IMR-90 (cell line): ENCODE measurements around the gene ABHD16A. TPM values are rescaled to one million over a fixed set of nuclear protein-coding genes. Genes with fewer than 3 reads are reported as not detected.

Experiments used
- ATAC-seq: fragments of 200-7000 bp; cut with Tn5 transposase; 2 replicates; pipeline ENCODE4 v1.9.1; 2020; ENCODE audit warnings: low read depth, mild to moderate bottlenecking, moderate library complexity
- BruUV-seq: library from RNA; stranded (reverse); fragments of 400-500 nt; replicated peaks from 2 replicates; lab custom pipeline; 2021; lab: Mats Ljungman, UMichigan
- CTCF ChIA-PET: fragments of 300-600 bp; formaldehyde crosslinking; extraction: SDS; loops from one replicate; lab custom pipeline; 2021; ENCODE audit warnings: antibody characterized with exemption; lab: Yijun Ruan, JAX
- POLR2A ChIA-PET: fragments of 300-600 bp; sonication (Branson Sonifier 250); formaldehyde crosslinking; loops from one replicate; lab custom pipeline; 2022; ENCODE audit warnings: antibody characterized with exemption; ENCODE audit not compliant: unreplicated experiment; lab: Charles Lee
- DNase-seq: peaks from one replicate; pipeline ENCODE4 v3.0.0; 2013
- H2AFZ ChIP-seq: replicated peaks from 2 replicates; pipeline ENCODE3; 2013; ENCODE audit warnings: low read length, mild to moderate bottlenecking; ENCODE audit not compliant: poor library complexity
- H2AK5ac ChIP-seq: 2 replicates; pipeline ENCODE4 v1.6.1; 2013; ENCODE audit warnings: low read depth, low read length, inconsistent platforms
- H2AK9ac ChIP-seq: replicated peaks from 2 replicates; pipeline ENCODE3; 2013; ENCODE audit warnings: mild to moderate bottlenecking, low read depth, low read length, moderate library complexity; ENCODE audit not compliant: poor library complexity
- H2BK120ac ChIP-seq: 2 replicates; pipeline ENCODE4 v1.6.1; 2013; ENCODE audit warnings: low read depth, low read length, inconsistent platforms
- H2BK15ac ChIP-seq: 3 replicates; pipeline ENCODE4 v1.6.1; 2013; ENCODE audit warnings: low read depth, low read length, inconsistent platforms
- H2BK20ac ChIP-seq: 2 replicates; pipeline ENCODE4 v1.6.1; 2013; ENCODE audit warnings: low read depth, mild to moderate bottlenecking, inconsistent platforms, low read length, moderate library complexity
- H2BK5ac ChIP-seq: 2 replicates; pipeline ENCODE4 v1.6.1; 2013; ENCODE audit warnings: mild to moderate bottlenecking, low read depth, low read length, inconsistent platforms; ENCODE audit not compliant: poor library complexity, severe bottlenecking
- H3K14ac ChIP-seq: replicated peaks from 2 replicates; pipeline ENCODE4 v1.6.1; 2013; ENCODE audit warnings: low read depth, low read length, inconsistent platforms
- H3K18ac ChIP-seq: 2 replicates; pipeline ENCODE4 v1.6.1; 2013; ENCODE audit warnings: low read depth, low read length, control low read depth
- H3K23ac ChIP-seq: 2 replicates; pipeline ENCODE4 v1.6.1; 2013; ENCODE audit warnings: low read depth, low read length, inconsistent platforms
- H3K27ac ChIP-seq: 2 replicates; pipeline ENCODE4 v1.5.1; 2013; ENCODE audit warnings: mild to moderate bottlenecking, control low read depth, low read length; ENCODE audit not compliant: insufficient read depth
- H3K27me3 ChIP-seq: 2 replicates; pipeline ENCODE4 v1.6.1; 2013; ENCODE audit warnings: low read length; ENCODE audit not compliant: control insufficient read depth, insufficient read depth
- H3K36me3 ChIP-seq: 2 replicates; pipeline ENCODE4 v1.6.1; 2013; ENCODE audit warnings: low read length, mixed read lengths; ENCODE audit not compliant: control insufficient read depth, insufficient read depth
- H3K4ac ChIP-seq: 2 replicates; pipeline ENCODE4 v1.6.1; 2013; ENCODE audit warnings: low read depth, low read length, inconsistent platforms
- H3K4me1 ChIP-seq: 2 replicates; pipeline ENCODE4 v1.6.1; 2013; ENCODE audit warnings: low read length, mixed read lengths; ENCODE audit not compliant: control insufficient read depth, insufficient read depth
- H3K4me2 ChIP-seq: 2 replicates; pipeline ENCODE4 v1.6.1; 2013; ENCODE audit warnings: low read depth, mild to moderate bottlenecking, control low read depth, low read length, moderate library complexity
- H3K4me3 ChIP-seq: 2 replicates; pipeline ENCODE4 v1.5.1; 2013; ENCODE audit warnings: low read depth, mild to moderate bottlenecking, control low read depth, low read length, moderate library complexity; ENCODE audit not compliant: insufficient read depth
- H3K56ac ChIP-seq: 2 replicates; pipeline ENCODE4 v1.6.1; 2013; ENCODE audit warnings: low read length, inconsistent platforms; ENCODE audit not compliant: insufficient read depth; ENCODE audit errors: extremely low read depth
- H3K79me1 ChIP-seq, 2 experiments: 2 replicates each; pipeline ENCODE4 v1.6.1; 2013; ENCODE audit warnings: low read length in 2 of 2, inconsistent platforms in 1 of 2, low read depth in 1 of 2
- H3K9ac ChIP-seq: 2 replicates; pipeline ENCODE4 v1.6.1; 2013; ENCODE audit warnings: low read depth, low read length, control low read depth
- H3K9me1 ChIP-seq: 2 replicates; pipeline ENCODE4 v1.6.1; 2013; ENCODE audit warnings: low read length, inconsistent platforms; ENCODE audit not compliant: insufficient read depth
- H3K9me3 ChIP-seq: 2 replicates; pipeline ENCODE4 v1.6.1; 2013; ENCODE audit warnings: low read length; ENCODE audit not compliant: control insufficient read depth, insufficient read depth
- H4K20me1 ChIP-seq: 2 replicates; pipeline ENCODE4 v1.6.1; 2013; ENCODE audit warnings: low read length, inconsistent platforms; ENCODE audit not compliant: insufficient read depth
- H4K5ac ChIP-seq: 2 replicates; pipeline ENCODE4 v1.6.1; 2013; ENCODE audit warnings: mild to moderate bottlenecking, low read depth, low read length, control low read depth
- H4K8ac ChIP-seq, 2 experiments: 2 replicates each; pipeline ENCODE4 v1.6.1; 2013; ENCODE audit warnings: low read depth in 2 of 2, low read length in 2 of 2, control low read depth in 1 of 2, inconsistent platforms in 1 of 2
- H4K91ac ChIP-seq: 2 replicates; pipeline ENCODE4 v1.6.1; 2013; ENCODE audit warnings: low read depth, low read length, inconsistent platforms; ENCODE audit not compliant: insufficient read depth
- BHLHE40 ChIP-seq: fragments of 150-350 bp; IDR thresholded peaks from 2 replicates; pipeline ENCODE4 v1.6.1; 2016; ENCODE audit warnings: mild to moderate bottlenecking, low read depth, low read length
- CTCF ChIP-seq: conservative IDR thresholded peaks from 2 replicates; pipeline ENCODE4 v1.5.1; 2012; ENCODE audit warnings: mild to moderate bottlenecking, low read depth, low read length, improper control_type of control experiment
- FOS ChIP-seq: fragments of 150-350 bp; IDR thresholded peaks from 2 replicates; pipeline ENCODE4 v1.6.1; 2016; ENCODE audit warnings: low read depth, low read length
- MAFK ChIP-seq: IDR thresholded peaks from 2 replicates; pipeline ENCODE4 v1.6.1; 2012; ENCODE audit warnings: low read depth, low read length, improper control_type of control experiment
- MAZ ChIP-seq: IDR thresholded peaks from 2 replicates; pipeline ENCODE4 v1.6.1; 2012; ENCODE audit warnings: low read depth, mild to moderate bottlenecking, low read length, improper control_type of control experiment, moderate library complexity, borderline replicate concordance
- MXI1 ChIP-seq: IDR thresholded peaks from 2 replicates; pipeline ENCODE4 v1.6.1; 2012; ENCODE audit warnings: low read depth, mild to moderate bottlenecking, low read length, moderate library complexity, borderline replicate concordance
- POLR2A ChIP-seq: IDR thresholded peaks from 2 replicates; pipeline ENCODE4 v1.6.1; 2012; ENCODE audit warnings: mild to moderate bottlenecking, low read depth, low read length
- RAD21 ChIP-seq: IDR thresholded peaks from 2 replicates; pipeline ENCODE4 v1.6.1; 2012; ENCODE audit warnings: low read length, improper control_type of control experiment
- RFX5 ChIP-seq: IDR thresholded peaks from 2 replicates; pipeline ENCODE4 v1.8.0; 2012; ENCODE audit warnings: low read depth, mild to moderate bottlenecking, low read length, moderate library complexity
- WGBS, 2 experiments: methylation state at CpG; one replicate each; pipeline versions ENCODE4 v1.1.5 to v1.1.7; 2013; ENCODE audit warnings: missing lambda C conversion rate in 2 of 2; ENCODE audit not compliant: insufficient read length in 1 of 2; ENCODE audit errors: extremely low coverage in 2 of 2; 5-methylcytosine and 5-hydroxymethylcytosine counted together
- dilution Hi-C: fragments of 300-500 bp; cut with HindIII; formaldehyde crosslinking; loops from one replicate; pipeline ENCODE4 v1.14.3; 2018; ENCODE audit warnings: low sequenced_read_pairs; ENCODE audit not compliant: unreplicated experiment
- in situ Hi-C: fragments of 300-500 bp; cut with MboI; formaldehyde crosslinking; loops from 3 replicates; pipeline ENCODE4 v1.14.3; 2019; ENCODE audit warnings: low sequenced_read_pairs, inconsistent platforms, mixed read lengths
- intact Hi-C: fragments of 100-400 bp; cut with micrococcal nuclease; formaldehyde crosslinking; loops from 2 replicates; pipeline ENCODE4 v1.10.0; 2022
- polyA plus RNA-seq, 3 experiments: library from polyadenylated mRNA; depleted of rRNA; stranded (reverse); fragments of >200 nt; gene quantifications; 2 replicates each; pipeline ENCODE4 v1.2.3, GENCODE V29; 2012; ENCODE audit warnings: low replicate concordance in 1 of 3
- total RNA-seq: library from RNA; depleted of rRNA; stranded (reverse); fragments of >200 nt; gene quantifications from 2 replicates; pipeline ENCODE4 v1.2.3, GENCODE V29; 2012
- TF ChIP-seq, protein P1 (sequence below): fragments of 150-350 bp; IDR thresholded peaks from 2 replicates; pipeline ENCODE4 v1.6.1; 2016; ENCODE audit warnings: low read depth, mild to moderate bottlenecking, low read length, moderate library complexity, borderline replicate concordance
- TF ChIP-seq, protein P2 (sequence below): fragments of 150-350 bp; IDR thresholded peaks from 2 replicates; pipeline ENCODE4 v1.6.1; 2017; ENCODE audit warnings: mild to moderate bottlenecking, antibody characterized with exemption, low read length, low read depth

The ABHD16A gene
- total and polyA plus RNA-seq, 2 of the 4 experiments (the other 2 are of a cell fraction), result 31.5 to 35.1 TPM

- no peak for TF ChIP-seq BHLHE40
- no peak for TF ChIP-seq RFX5
Measured at GRCh38 chr6:31659649-31660380, 43.3 kb downstream of the ABHD16A start (continued).

DNA sequence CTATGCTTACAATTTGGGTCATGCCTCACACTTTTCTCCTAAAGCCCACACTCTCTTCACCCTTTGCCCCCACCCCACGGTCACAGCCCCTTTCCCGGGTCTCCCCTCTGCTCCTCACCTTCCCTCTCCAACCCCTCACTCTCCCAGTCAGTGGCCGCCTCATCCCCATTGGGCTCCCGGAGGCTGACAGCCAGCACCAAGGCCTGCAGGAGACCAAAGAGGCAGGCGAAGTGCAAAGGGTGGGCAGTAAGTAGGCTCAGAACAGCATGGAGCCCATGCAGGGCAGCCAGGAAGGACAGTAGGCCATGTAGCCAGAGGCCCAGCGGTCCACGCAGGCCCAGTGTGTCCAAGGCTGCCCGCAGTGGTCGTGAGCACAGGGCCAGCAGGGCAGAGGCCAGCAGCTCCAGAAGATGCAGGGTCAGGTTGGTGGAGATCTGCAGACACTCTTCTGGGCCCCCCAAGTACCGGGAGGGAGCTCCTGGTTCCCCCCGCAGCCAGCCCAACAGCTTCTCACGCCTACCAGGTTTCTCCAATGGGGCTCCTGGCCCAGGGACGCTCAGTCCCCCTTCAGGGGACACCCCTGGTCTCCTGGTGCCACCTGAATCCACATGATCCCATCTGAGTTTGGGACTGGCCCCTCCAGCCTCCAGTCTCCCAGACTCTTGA, 44.0 kb downstream of the ABHD16A start:
- Histone ChIP-seq H4K20me1 (peaks cover 17% of the 10 kb centered on the region), H3K4ac (no peak overlapping the region), H2AK9ac (peak overlapping the region; percentile 90), H2BK15ac (no peak overlapping the region), H3K4me2 (peak overlapping the region; percentile 87), H2AK5ac (0 out of 2 replicates have a peak overlapping the region, but pooled peaks have one; percentile 65), H3K9me3 (no peaks in the 10 kb centered on the region), H2AFZ (no peak overlapping the region), H4K8ac (no peak overlapping the region), H4K91ac (no peak overlapping the region), H3K14ac (no peak overlapping the region), H2BK20ac (no peak overlapping the region), H3K9ac (peak overlapping the region; percentile 98; the same call in 1 of the 2 replicates), H3K18ac (no peak overlapping the region), H4K5ac (no peak overlapping the region), H3K4me1 (peaks cover 19% of the 10 kb centered on the region), H3K36me3 (peaks cover 15% of the 10 kb centered on the region), H3K23ac (0 out of 2 replicates have a peak overlapping the region, but pooled peaks have one; percentile 15), H3K27me3 (no peaks in the 10 kb centered on the region), H3K27ac (no peak overlapping the region), H3K9me1 (peaks cover 17% of the 10 kb centered on the region; the same call in 1 of the 2 replicates), H3K79me1 (peaks cover 22 to 77% of the 10 kb centered on the region in 2 experiments; a peak in 3 of 4 replicates), H3K56ac (no peak overlapping the region), H2BK5ac (no peak overlapping the region), H2BK120ac (no peak overlapping the region), H3K4me3 (no peak overlapping the region; the same call in 1 of the 2 replicates)
- DNase-seq, result no peak
- no TSS peak for BruUV-seq
- ChIA-PET POLR2A (no interaction called here), CTCF (no interaction called here)
- ATAC-seq, result no peak
- in situ Hi-C loops, result no loop called here
- WGBS, 2 experiments, result 100% methylated on average over 5 of the region's 13 CpGs; no CpG with 5 or more reads in 1 of the 2 experiments
- dilution Hi-C loops, result no loop called here
- intact Hi-C loops, result no loop called here
- TF ChIP-seq, protein P1, sequence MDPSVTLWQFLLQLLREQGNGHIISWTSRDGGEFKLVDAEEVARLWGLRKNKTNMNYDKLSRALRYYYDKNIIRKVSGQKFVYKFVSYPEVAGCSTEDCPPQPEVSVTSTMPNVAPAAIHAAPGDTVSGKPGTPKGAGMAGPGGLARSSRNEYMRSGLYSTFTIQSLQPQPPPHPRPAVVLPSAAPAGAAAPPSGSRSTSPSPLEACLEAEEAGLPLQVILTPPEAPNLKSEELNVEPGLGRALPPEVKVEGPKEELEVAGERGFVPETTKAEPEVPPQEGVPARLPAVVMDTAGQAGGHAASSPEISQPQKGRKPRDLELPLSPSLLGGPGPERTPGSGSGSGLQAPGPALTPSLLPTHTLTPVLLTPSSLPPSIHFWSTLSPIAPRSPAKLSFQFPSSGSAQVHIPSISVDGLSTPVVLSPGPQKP, result no peak
- TF ChIP-seq CTCF, result no peak
- TF ChIP-seq MAZ, result no peak
- TF ChIP-seq, protein P2, sequence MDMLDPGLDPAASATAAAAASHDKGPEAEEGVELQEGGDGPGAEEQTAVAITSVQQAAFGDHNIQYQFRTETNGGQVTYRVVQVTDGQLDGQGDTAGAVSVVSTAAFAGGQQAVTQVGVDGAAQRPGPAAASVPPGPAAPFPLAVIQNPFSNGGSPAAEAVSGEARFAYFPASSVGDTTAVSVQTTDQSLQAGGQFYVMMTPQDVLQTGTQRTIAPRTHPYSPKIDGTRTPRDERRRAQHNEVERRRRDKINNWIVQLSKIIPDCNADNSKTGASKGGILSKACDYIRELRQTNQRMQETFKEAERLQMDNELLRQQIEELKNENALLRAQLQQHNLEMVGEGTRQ, result no peak
- TF ChIP-seq MXI1, result no peak
- TF ChIP-seq RAD21, result no peak
- no peak for TF ChIP-seq RFX5
- no peak for TF ChIP-seq FOS
- TF ChIP-seq MAFK, result no peak
- TF ChIP-seq POLR2A, result no peak
